Endodermal cell (in vitro differentiated cells): ENCODE data around the gene CD81. TPM values are rescaled to one million over a fixed set of nuclear protein-coding genes. Genes with fewer than 3 reads are reported as not detected.

Source experiments
- DNase-seq: peaks from one replicate; pipeline ENCODE4 v3.0.0-alpha.2; 2017
- H3K27ac ChIP-seq: 2 replicates; pipeline ENCODE4 v1.5.1; 2013; ENCODE audit warnings: mild to moderate bottlenecking, low read depth, low read length, moderate library complexity
- H3K27me3 ChIP-seq: 2 replicates; pipeline ENCODE4 v1.6.1; 2013; ENCODE audit warnings: mild to moderate bottlenecking, low read length, moderate library complexity; ENCODE audit not compliant: insufficient read depth, control insufficient read depth, poor library complexity, severe bottlenecking
- H3K36me3 ChIP-seq: 2 replicates; pipeline ENCODE4 v1.7.0; 2013; ENCODE audit warnings: mild to moderate bottlenecking, low read length, moderate library complexity; ENCODE audit not compliant: control insufficient read depth, insufficient read depth
- H3K4me1 ChIP-seq: one replicate; pipeline ENCODE4 v1.7.0; 2013; ENCODE audit warnings: low read length; ENCODE audit not compliant: control insufficient read depth, insufficient read depth
- H3K4me3 ChIP-seq: 2 replicates; pipeline ENCODE4 v1.5.1; 2013; ENCODE audit warnings: mild to moderate bottlenecking, low read length, moderate library complexity
- H3K9ac ChIP-seq: 2 replicates; pipeline ENCODE4 v1.6.1; 2013; ENCODE audit warnings: mild to moderate bottlenecking, low read length, moderate library complexity; ENCODE audit not compliant: poor library complexity, severe bottlenecking; ENCODE audit errors: extremely low read depth
- H3K9me3 ChIP-seq: 2 replicates; pipeline ENCODE4 v1.6.1; 2013; ENCODE audit warnings: mild to moderate bottlenecking, low read length, moderate library complexity; ENCODE audit not compliant: control insufficient read depth
- H3K27ac Mint-ChIP-seq: 2 replicates; pipeline ENCODE4 v1.8.0; 2020; ENCODE audit warnings: mixed read lengths
- H3K27me3 Mint-ChIP-seq: 2 replicates; pipeline ENCODE4 v1.8.0; 2021; ENCODE audit warnings: mild to moderate bottlenecking, mixed read lengths; ENCODE audit not compliant: insufficient read depth
- H3K36me3 Mint-ChIP-seq: 2 replicates; pipeline ENCODE4 v1.8.0; 2020; ENCODE audit warnings: low read depth, mixed read lengths
- H3K4me1 Mint-ChIP-seq: 2 replicates; pipeline ENCODE4 v1.8.0; 2020; ENCODE audit warnings: mixed read lengths
- H3K4me3 Mint-ChIP-seq: 2 replicates; pipeline ENCODE4 v1.8.0; 2020; ENCODE audit warnings: mild to moderate bottlenecking, moderate library complexity, mixed read lengths
- H3K9me3 Mint-ChIP-seq: 2 replicates; pipeline ENCODE4 v1.8.0; 2020; ENCODE audit warnings: mild to moderate bottlenecking, mixed read lengths
- CTCF ChIP-seq: fragments of 200-600 bp; sonication (generic); conservative IDR thresholded peaks from 2 replicates; pipeline ENCODE4 v1.5.0; 2021; ENCODE audit warnings: antibody characterized with exemption, mild to moderate bottlenecking
- WGBS, 2 experiments: methylation state at CpG; one replicate each; pipeline versions ENCODE4 v1.1.5 to v1.1.7; 2013; ENCODE audit warnings: missing lambda C conversion rate in 2 of 2, mixed read lengths in 1 of 2; ENCODE audit not compliant: insufficient coverage in 1 of 2, insufficient read length in 1 of 2; 5-methylcytosine and 5-hydroxymethylcytosine counted together
- total RNA-seq, 2 donors: library from RNA; stranded (reverse); fragmentation: NEBNext Ultra II Directional in 1 of 2; extraction: Animal tissue kit (Norgen Biotek cat#: 25700) in 1 of 2; gene quantifications; 2 replicates in 1 of 2; 3 replicates in 1 of 2; pipeline ENCODE4 v1.2.1, GENCODE V29; 2021

Gene CD81
- total RNA-seq, 2 donors from 2014 or later = 275 to 331 TPM

- no peak for DNase-seq
Measured at GRCh38 chr11:2440646-2441045, 63.5 kb downstream of the CD81 start.

GRCh38 chr11:2441171-2441570 is 64.1 kb downstream of the CD81 start:
- Mint-ChIP-seq H3K9me3 (peaks cover 4% of the 10 kb centered on the region), H3K36me3 (no peaks in the 10 kb centered on the region), H3K27ac (no peak overlapping the region), H3K4me3 (no peak overlapping the region), H3K4me1 (no peaks in the 10 kb centered on the region), H3K27me3 (peaks cover 84% of the 10 kb centered on the region)
- H3K9me3 ChIP-seq = peaks cover 9% of the 10 kb centered on the region
- no peak overlapping the region for H3K9ac ChIP-seq
- TF ChIP-seq CTCF = no peak
- peaks cover 84% of the 10 kb centered on the region for H3K27me3 ChIP-seq
- H3K27ac ChIP-seq = no peak overlapping the region
- H3K4me1 ChIP-seq = no peaks in the 10 kb centered on the region
- no peak overlapping the region for H3K4me3 ChIP-seq
- DNase-seq = no peak
- WGBS, 2 experiments = 86 to 88% methylated on average over 2 to 4 of the region's 4 CpGs
- H3K36me3 ChIP-seq = no peaks in the 10 kb centered on the region

More at GRCh38 chr11:2440646-2441045, 63.5 kb downstream of the CD81 start:
- no peak overlapping the region for H3K4me3 Mint-ChIP-seq
- Histone ChIP-seq H3K9ac (no peak overlapping the region), H3K9me3 (peaks cover 9% of the 10 kb centered on the region), H3K27ac (no peak overlapping the region), H3K4me1 (no peaks in the 10 kb centered on the region), H3K36me3 (no peaks in the 10 kb centered on the region), H3K27me3 (peaks cover 81% of the 10 kb centered on the region), H3K4me3 (no peak overlapping the region)
- H3K27me3 Mint-ChIP-seq = peaks cover 79% of the 10 kb centered on the region
- WGBS, 2 experiments = 84 to 91% methylated on average over 6 to 8 of the region's 8 CpGs
- no peaks in the 10 kb centered on the region for H3K4me1 Mint-ChIP-seq
- TF ChIP-seq CTCF = no peak
- H3K27ac Mint-ChIP-seq = no peak overlapping the region
- H3K36me3 Mint-ChIP-seq = no peaks in the 10 kb centered on the region
- peaks cover 4% of the 10 kb centered on the region for H3K9me3 Mint-ChIP-seq

GRCh38 chr11:2442589-2442988 is 65.5 kb downstream of the CD81 start:
- Histone ChIP-seq H3K4me1 (no peaks in the 10 kb centered on the region), H3K9me3 (peaks cover 9% of the 10 kb centered on the region), H3K36me3 (no peaks in the 10 kb centered on the region), H3K27ac (no peak overlapping the region), H3K27me3 (peaks cover 90% of the 10 kb centered on the region), H3K9ac (no peak overlapping the region), H3K4me3 (no peak overlapping the region)
- TF ChIP-seq CTCF = no peak
- DNase-seq = no peak
- Mint-ChIP-seq H3K4me1 (no peaks in the 10 kb centered on the region), H3K27me3 (peaks cover 89% of the 10 kb centered on the region), H3K36me3 (no peaks in the 10 kb centered on the region), H3K27ac (no peak overlapping the region), H3K9me3 (peaks cover 4% of the 10 kb centered on the region), H3K4me3 (no peak overlapping the region)
- WGBS, 2 experiments = 100% methylated on average over 1 of the region's 2 CpGs; no CpG with 5 or more reads in 1 of the 2 experiments
